HepG2 (cell line): ENCODE data around the gene PIP5K1C. TPM values are rescaled to one million over a fixed set of nuclear protein-coding genes. Genes with fewer than 3 reads are reported as not detected.

ENCODE experiments used
- ARID4A ChIP-seq: sonication (generic); formaldehyde crosslinking; IDR thresholded peaks from 2 replicates; pipeline ENCODE4 v1.5.0; 2020; ENCODE audit warnings: mild to moderate bottlenecking, missing genetic modification reagents, borderline replicate concordance
- CSRNP1 ChIP-seq: sonication (generic); formaldehyde crosslinking; IDR thresholded peaks from 2 replicates; pipeline ENCODE4 v1.8.1; 2023; ENCODE audit warnings: mild to moderate bottlenecking, missing genetic modification reagents
- DMAP1 ChIP-seq: IDR thresholded peaks from 2 replicates; pipeline ENCODE4 v1.6.1; 2016
- ELF1 ChIP-seq: sonication (generic); formaldehyde crosslinking; IDR thresholded peaks from 2 replicates; pipeline ENCODE4 v1.4.0; 2020; ENCODE audit warnings: missing genetic modification reagents
- KDM2A ChIP-seq: sonication (generic); formaldehyde crosslinking; IDR thresholded peaks from 2 replicates; pipeline ENCODE4 v1.4.0; 2020; ENCODE audit warnings: low read depth, missing genetic modification reagents, borderline replicate concordance
- MIER2 ChIP-seq: IDR thresholded peaks from 2 replicates; pipeline ENCODE4 v1.6.1; 2016; ENCODE audit warnings: missing biosample characterization, missing genetic modification reagents
- PRDM15 ChIP-seq: sonication (generic); formaldehyde crosslinking; IDR thresholded peaks from 2 replicates; pipeline ENCODE4 v1.4.0; 2020; ENCODE audit warnings: missing genetic modification reagents
- RERE ChIP-seq: IDR thresholded peaks from 2 replicates; pipeline ENCODE4 v1.6.1; 2016; ENCODE audit warnings: low read depth, missing genetic modification reagents, missing compliant biosample characterization
- ZNF225 ChIP-seq: sonication (generic); formaldehyde crosslinking; IDR thresholded peaks from 2 replicates; pipeline ENCODE4 v1.4.0; 2020; ENCODE audit warnings: mild to moderate bottlenecking, missing genetic modification reagents
- ZNF562 ChIP-seq: sonication (generic); formaldehyde crosslinking; IDR thresholded peaks from 2 replicates; pipeline ENCODE4 v1.8.0; 2022; ENCODE audit warnings: missing genetic modification reagents, borderline replicate concordance
- polyA plus RNA-seq, 8 experiments: library from polyadenylated mRNA; depleted of rRNA in 3 of 8; stranded (reverse) in 7 of 8; unstranded in 1 of 8; fragments of >200 nt; fragmentation: Illumina TruSeq in 4 of 8; extraction: Trizol in 4 of 8; gene quantifications; 2 replicates each; pipeline versions ENCODE4 v1.2.1 to v1.2.3, GENCODE V29; 2011 to 2016; ENCODE audit warnings: low read depth in 4 of 8, missing spikeins in 1 of 8, mixed read lengths in 1 of 8; ENCODE audit not compliant: insufficient read depth in 1 of 8
- total RNA-seq, 5 experiments: library from RNA; depleted of rRNA; stranded (reverse); fragments of >200 nt; fragmentation: Illumina TruSeq; extraction: Trizol; gene quantifications; 2 replicates each; pipeline ENCODE4 v1.2.3, GENCODE V29; 2016; ENCODE audit warnings: low read depth in 1 of 5

PIP5K1C gene
- total and polyA plus RNA-seq, 2 of the 13 experiments (the other 11 are each of a cell fraction or from before 2014, with no cell fraction given): 3.6 to 4.3 TPM

- TF ChIP-seq PRDM15 (CRISPR knock-in tag) (no peak), MIER2 (CRISPR knock-in tag) (no peak), DMAP1 (CRISPR knock-in tag) (peak; percentile 42; the same call in 1 of the 2 replicates), ARID4A (peak; percentile 65; the same call in 1 of the 2 replicates), KDM2A (0 out of 2 replicates have a peak, but pooled peaks have one; percentile 28), CSRNP1 (CRISPR knock-in tag) (no peak), ZNF562 (no peak), RERE (CRISPR knock-in tag) (no peak), ZNF225 (CRISPR knock-in tag) (no peak), ELF1 (CRISPR knock-in tag) (no peak)
Measured at GRCh38 chr19:3687774-3688706, 12.2 kb downstream of the PIP5K1C start (continued).
